ENCODE data around the gene TMEM229B. TPM values are rescaled to one million over a fixed set of nuclear protein-coding genes. Genes with fewer than 3 reads are reported as not detected.
"Not testable (repeated sequence)": the region's sequence is repeated elsewhere in the genome, so short reads cannot be mapped to it uniquely, and the experiment has no call there.

Gene TMEM229B
- total RNA-seq, 3 donors from 2014 or later: 4.8 to 12.6 (median 10.8) TPM

DNA sequence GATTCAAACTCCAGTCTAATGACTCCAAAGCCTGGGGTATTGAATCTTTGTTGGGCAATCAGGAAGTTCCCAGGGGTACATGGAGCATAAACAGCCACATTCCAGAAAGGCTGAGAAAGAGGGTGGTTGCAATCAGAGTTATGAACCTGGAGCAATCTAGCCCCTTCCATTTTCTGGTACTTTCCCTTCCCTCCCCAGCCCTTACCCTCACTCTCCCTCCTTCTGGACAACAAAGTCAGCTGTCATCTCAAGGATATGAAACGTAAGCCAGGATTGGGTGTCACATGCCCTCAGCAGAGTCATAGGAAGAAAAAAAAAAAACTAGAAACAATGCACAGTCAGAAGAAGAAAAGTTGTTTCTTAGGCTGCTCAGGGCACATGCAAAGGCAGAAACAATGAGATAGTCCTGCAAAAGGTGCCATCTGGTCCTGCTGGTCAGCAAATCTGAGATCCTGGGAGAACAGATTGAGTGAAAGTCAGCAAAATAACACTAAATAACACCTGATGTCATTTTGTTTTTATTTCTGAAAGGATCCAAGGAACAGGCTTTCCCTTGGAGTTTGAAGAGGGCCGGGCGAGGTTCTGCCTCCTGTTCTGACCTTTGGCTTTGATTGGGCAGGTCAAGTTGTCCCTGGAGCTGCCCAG lies 27.1 kb downstream of the TMEM229B start:
- Histone ChIP-seq H3K4me1 (ENCODE audit: low read depth) (no peaks in the 10 kb centered on the region), H3K9me3 (no peaks in the 10 kb centered on the region), H3K4me3 (no peak overlapping the region), H3K36me3 (ENCODE audit: low read depth) (no peaks in the 10 kb centered on the region)
- intact Hi-C loops (cut with DNase I, micrococcal nuclease): no loop called here
- ATAC-seq (peak; percentile 47), DNase-seq (no peak)
- TF ChIP-seq, protein P1, sequence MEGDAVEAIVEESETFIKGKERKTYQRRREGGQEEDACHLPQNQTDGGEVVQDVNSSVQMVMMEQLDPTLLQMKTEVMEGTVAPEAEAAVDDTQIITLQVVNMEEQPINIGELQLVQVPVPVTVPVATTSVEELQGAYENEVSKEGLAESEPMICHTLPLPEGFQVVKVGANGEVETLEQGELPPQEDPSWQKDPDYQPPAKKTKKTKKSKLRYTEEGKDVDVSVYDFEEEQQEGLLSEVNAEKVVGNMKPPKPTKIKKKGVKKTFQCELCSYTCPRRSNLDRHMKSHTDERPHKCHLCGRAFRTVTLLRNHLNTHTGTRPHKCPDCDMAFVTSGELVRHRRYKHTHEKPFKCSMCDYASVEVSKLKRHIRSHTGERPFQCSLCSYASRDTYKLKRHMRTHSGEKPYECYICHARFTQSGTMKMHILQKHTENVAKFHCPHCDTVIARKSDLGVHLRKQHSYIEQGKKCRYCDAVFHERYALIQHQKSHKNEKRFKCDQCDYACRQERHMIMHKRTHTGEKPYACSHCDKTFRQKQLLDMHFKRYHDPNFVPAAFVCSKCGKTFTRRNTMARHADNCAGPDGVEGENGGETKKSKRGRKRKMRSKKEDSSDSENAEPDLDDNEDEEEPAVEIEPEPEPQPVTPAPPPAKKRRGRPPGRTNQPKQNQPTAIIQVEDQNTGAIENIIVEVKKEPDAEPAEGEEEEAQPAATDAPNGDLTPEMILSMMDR (IDR thresholded peaks at IDR 0.05): no peak

DNA sequence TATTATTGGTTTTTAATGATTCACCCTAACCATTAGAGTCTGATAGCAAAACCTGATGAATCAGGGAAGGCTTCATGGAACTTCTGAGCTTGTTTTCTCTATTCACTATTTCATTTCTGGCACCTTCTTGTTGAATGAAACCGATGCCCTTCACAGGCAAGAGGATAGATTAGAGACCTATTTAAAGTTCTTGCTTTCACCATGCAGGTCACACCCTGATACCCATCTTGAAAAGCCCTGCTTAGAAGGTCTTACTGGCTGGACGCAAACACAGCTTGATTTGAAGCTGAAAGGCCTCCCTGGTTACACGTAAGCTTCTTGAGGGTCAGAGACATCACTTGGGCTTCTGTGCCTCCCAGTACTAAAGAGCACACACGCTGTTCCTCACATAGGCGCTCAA lies 29.2 kb downstream of the TMEM229B start:
- ATAC-seq: no peak
- H3K36me3 ChIP-seq (ENCODE audit: low read depth): no peaks in the 10 kb centered on the region
- TF ChIP-seq, protein P1 (IDR thresholded peaks at IDR 0.05): no peak
- no peaks in the 10 kb centered on the region for H3K9me3 ChIP-seq
- intact Hi-C loops (cut with DNase I, micrococcal nuclease): no loop called here
- DNase-seq: no peak
- no peaks in the 10 kb centered on the region for H3K4me1 ChIP-seq (ENCODE audit: low read depth)
- no peak overlapping the region for H3K4me3 ChIP-seq

DNA sequence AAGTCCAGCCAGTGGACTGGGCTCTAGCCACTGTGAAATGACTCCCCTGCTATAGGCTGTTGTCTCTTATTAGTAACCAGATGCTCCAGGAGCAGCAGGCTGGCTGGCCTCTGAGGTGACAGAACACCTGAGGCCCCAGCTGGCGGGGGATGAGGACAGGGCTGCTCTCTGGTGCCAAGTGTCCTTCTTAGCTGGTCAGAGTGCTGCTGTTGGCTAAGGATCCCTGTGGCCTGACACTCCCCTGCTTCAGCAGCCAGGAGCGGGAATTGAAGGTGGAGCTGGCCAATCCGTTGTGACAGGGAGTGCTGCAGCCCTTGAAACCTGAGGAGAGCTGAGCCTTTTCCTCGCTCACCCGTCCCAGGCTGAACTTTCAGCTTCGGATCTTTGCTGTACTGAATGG lies 30.7 kb downstream of the TMEM229B start:
- intact Hi-C loops (cut with DNase I, micrococcal nuclease): no loop called here
- peak; percentile 64 for ATAC-seq
- TF ChIP-seq, protein P1 (IDR thresholded peaks at IDR 0.05): no peak
- H3K4me3 ChIP-seq: no peak overlapping the region
- H3K36me3 ChIP-seq (ENCODE audit: low read depth): no peaks in the 10 kb centered on the region
- no peaks in the 10 kb centered on the region for H3K9me3 ChIP-seq
- no peak for DNase-seq
- H3K4me1 ChIP-seq (ENCODE audit: low read depth): no peaks in the 10 kb centered on the region

DNA sequence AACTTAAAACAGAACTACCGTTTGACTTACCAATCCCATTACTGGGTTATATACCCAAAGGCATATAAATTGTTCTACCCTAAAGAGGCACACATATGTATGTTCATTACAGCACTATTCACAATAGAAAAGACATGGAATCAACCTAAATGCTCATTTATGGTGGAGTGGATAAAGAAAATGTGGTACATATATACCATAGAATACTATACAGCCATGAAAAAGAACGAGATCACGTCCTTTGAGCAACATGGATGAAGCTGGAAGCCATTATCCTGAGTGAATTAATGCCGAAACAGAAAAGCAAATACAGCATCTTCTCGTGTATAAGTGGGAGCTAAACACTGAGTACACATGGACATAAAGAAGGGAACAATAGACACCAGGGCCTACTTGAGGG lies 31.8 kb downstream of the TMEM229B start:
- ATAC-seq: no peak
- intact Hi-C loops (cut with DNase I, micrococcal nuclease): no loop called here
- no peak overlapping the region for H3K4me3 ChIP-seq

DNA sequence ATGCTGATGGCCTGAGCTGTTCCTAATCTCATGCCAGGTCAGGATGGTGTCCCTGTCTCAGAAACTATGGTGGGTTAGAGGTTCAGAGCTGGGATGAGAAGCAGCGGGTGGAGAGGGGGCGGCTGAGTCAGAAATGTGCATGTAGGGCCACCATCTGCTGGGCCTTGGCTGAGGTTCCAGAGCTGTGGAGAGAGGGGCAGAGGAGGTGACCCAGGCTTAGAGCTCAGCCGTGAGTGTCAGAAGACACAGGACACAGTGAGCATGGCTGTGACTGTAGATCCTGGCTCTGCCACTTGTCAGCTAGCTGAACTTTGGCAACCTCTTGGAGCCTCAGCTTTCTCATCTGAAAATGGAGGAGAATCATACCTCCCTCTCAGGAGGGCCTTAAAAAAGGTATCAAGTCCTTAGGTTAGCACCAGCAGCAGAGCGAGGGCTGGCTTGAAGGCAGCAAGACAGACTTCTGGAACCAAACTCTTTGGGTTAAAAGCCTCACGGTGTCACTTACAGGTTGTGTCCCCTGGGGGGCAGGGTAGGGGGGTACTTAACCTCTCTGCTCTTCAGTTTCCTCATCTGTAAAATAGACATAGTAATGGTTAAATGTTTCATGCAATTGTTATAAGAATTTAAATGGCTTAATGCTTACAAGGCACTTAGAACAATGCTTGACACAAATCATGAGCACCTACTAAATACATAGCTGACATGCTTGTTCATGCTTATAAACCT lies 34.8 kb downstream of the TMEM229B start:
- intact Hi-C loops (cut with DNase I, micrococcal nuclease): no loop called here
- Histone ChIP-seq H3K4me1 (ENCODE audit: low read depth) (no peaks in the 10 kb centered on the region), H3K4me3 (no peak overlapping the region), H3K36me3 (ENCODE audit: low read depth) (no peaks in the 10 kb centered on the region), H3K9me3 (no peaks in the 10 kb centered on the region)
- ATAC-seq: no peak
- TF ChIP-seq, protein P1 (IDR thresholded peaks at IDR 0.05): no peak
- DNase-seq: no peak

More for the DNA sequence above, 31.8 kb downstream of the TMEM229B start:
- no peaks in the 10 kb centered on the region for H3K36me3 ChIP-seq (ENCODE audit: low read depth)
- H3K9me3 ChIP-seq: no peaks in the 10 kb centered on the region
- no peaks in the 10 kb centered on the region for H3K4me1 ChIP-seq (ENCODE audit: low read depth)
- no peak for DNase-seq
- TF ChIP-seq, protein P1 (IDR thresholded peaks at IDR 0.05): no peak

DNA sequence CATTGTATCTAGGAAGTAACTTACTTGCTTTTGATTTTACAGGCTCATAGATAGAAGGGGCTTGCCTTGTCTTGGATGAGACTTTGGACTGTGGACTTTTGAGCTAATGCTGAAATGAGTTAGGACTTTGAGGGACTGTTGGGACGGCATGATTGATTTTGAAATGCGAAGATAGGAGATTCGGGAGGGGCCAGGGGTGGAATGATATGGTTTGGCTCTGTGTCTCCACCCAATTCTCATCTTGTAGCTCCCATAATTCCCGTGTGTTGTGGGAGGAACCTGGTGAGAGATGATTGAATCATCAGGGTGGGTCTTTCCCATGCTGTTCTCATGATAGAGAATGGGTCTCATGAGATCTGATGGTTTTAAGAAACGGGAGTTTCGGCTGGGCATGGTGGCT lies 36.9 kb downstream of the TMEM229B start:
- H3K9me3 ChIP-seq; H3K36me3 ChIP-seq (ENCODE audit: low read depth); H3K4me3 ChIP-seq; DNase-seq; intact Hi-C loops (cut with DNase I, micrococcal nuclease); ATAC-seq; H3K4me1 ChIP-seq (ENCODE audit: low read depth): not testable (repeated sequence)
